ENCODE data around the gene ACER2. TPM values are rescaled to one million over a fixed set of nuclear protein-coding genes. Genes with fewer than 3 reads are reported as not detected.

ACER2 gene
- polyA plus RNA-seq, 1 donor (not counting 4 experiments of a cell fraction or from before 2014, with no cell fraction given): 4.2 TPM

DNA sequence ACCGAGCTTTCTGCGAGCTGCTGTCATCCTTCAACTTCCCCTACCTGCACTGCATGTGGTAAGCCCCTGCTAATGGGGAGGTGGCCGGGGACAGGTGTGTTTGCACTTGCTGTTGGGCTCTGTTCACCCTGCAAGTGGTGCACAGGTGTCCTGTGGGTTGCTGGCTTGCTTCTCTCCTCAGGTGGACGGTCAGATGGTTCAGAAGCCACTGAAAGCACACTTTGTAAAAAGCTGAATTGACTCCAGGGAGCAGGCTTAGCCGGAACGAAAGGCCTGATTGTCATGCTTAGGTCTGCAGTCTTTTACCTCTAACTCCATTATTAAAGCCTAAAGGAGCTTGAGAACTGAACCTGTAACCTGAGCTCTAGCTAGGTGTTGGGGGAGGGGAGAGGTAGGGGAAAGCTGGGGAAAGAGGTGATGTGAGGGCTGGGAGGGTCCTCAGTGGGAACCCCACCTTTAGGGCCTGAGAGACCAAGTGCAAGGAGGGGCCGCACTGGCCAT, 37.6 kb downstream of the ACER2 start:
- no peak for FAIRE-seq
- dilution Hi-C loops (cut with MboI; ENCODE audit: extremely low pct_ligation_motif_present, low sequenced_read_pairs): no loop called here
- no peaks in the 10 kb centered on the region for H4K20me1 ChIP-seq (ENCODE audit: control insufficient read depth, extremely low read depth, insufficient read depth, low read length)
- no peak overlapping the region for H3K9ac ChIP-seq (ENCODE audit: control insufficient read depth, extremely low read depth, insufficient read depth, low read length)
- no peaks in the 10 kb centered on the region for H3K36me3 ChIP-seq (ENCODE audit: control insufficient read depth in 2 of 2, extremely low read depth in 1 of 2, insufficient read depth in 2 of 2, low read length in 2 of 2)
- H3K79me2 ChIP-seq (ENCODE audit: control insufficient read depth, insufficient read depth, low read length): no peaks in the 10 kb centered on the region
- H3K4me3 ChIP-seq (ENCODE audit: control insufficient read depth in 2 of 3, extremely low read depth in 1 of 3, insufficient read depth in 2 of 3, low read depth in 1 of 3, low read length in 3 of 3): no peak overlapping the region
- H3K9me3 ChIP-seq (ENCODE audit: control insufficient read depth, low read depth, low read length): no peaks in the 10 kb centered on the region
- no peaks in the 10 kb centered on the region for H3K27me3 ChIP-seq (ENCODE audit: control insufficient read depth, extremely low read depth, insufficient read depth, low read length)
- no peak for DNase-seq (ENCODE audit: low read depth, low spot score)
- no peaks in the 10 kb centered on the region for H3K4me1 ChIP-seq (ENCODE audit: control insufficient read depth, extremely low read depth, insufficient read depth, low read length)
- TF ChIP-seq CTCF (optimal IDR thresholded peaks at IDR 0.05 in 1 of 3, IDR thresholded peaks at IDR 0.05 in 1 of 3, conservative IDR thresholded peaks at IDR 0.05 in 1 of 3; ENCODE audit: extremely low read depth in 1 of 3, insufficient read depth in 2 of 3, low read length in 3 of 3) (no peak), EZH2 (IDR thresholded peaks at IDR 0.05; ENCODE audit: low read length) (no peak)
- no peak overlapping the region for H3K27ac ChIP-seq (ENCODE audit: control insufficient read depth, insufficient read depth, low read length)
- H3K9me1 ChIP-seq (ENCODE audit: control insufficient read depth, extremely low read depth, insufficient read depth, low read length): no peaks in the 10 kb centered on the region
- no peak overlapping the region for H2AFZ ChIP-seq (ENCODE audit: control insufficient read depth, low read length)
- H3K4me2 ChIP-seq (ENCODE audit: control insufficient read depth, extremely low read depth, insufficient read depth, low read depth, low read length): no peak overlapping the region

- Histone ChIP-seq H3K4me1 (ENCODE audit: control insufficient read depth, extremely low read depth, insufficient read depth, low read length) (no peaks in the 10 kb centered on the region), H3K36me3 (ENCODE audit: control insufficient read depth in 2 of 2, extremely low read depth in 1 of 2, insufficient read depth in 2 of 2, low read length in 2 of 2) (no peaks in the 10 kb centered on the region), H3K27me3 (ENCODE audit: control insufficient read depth, extremely low read depth, insufficient read depth, low read length) (no peaks in the 10 kb centered on the region), H3K27ac (ENCODE audit: control insufficient read depth, insufficient read depth, low read length) (no peak overlapping the region), H3K79me2 (ENCODE audit: control insufficient read depth, insufficient read depth, low read length) (no peaks in the 10 kb centered on the region), H3K9me3 (ENCODE audit: control insufficient read depth, low read depth, low read length) (no peaks in the 10 kb centered on the region), H4K20me1 (ENCODE audit: control insufficient read depth, extremely low read depth, insufficient read depth, low read length) (no peaks in the 10 kb centered on the region), H3K4me3 (ENCODE audit: control insufficient read depth in 2 of 3, extremely low read depth in 1 of 3, insufficient read depth in 2 of 3, low read depth in 1 of 3, low read length in 3 of 3) (no peak overlapping the region), H3K9me1 (ENCODE audit: control insufficient read depth, extremely low read depth, insufficient read depth, low read length) (no peaks in the 10 kb centered on the region), H3K9ac (ENCODE audit: control insufficient read depth, extremely low read depth, insufficient read depth, low read length) (no peak overlapping the region), H2AFZ (ENCODE audit: control insufficient read depth, low read length) (no peak overlapping the region), H3K4me2 (ENCODE audit: control insufficient read depth, extremely low read depth, insufficient read depth, low read depth, low read length) (no peak overlapping the region)
- no peak for TF ChIP-seq CTCF (optimal IDR thresholded peaks at IDR 0.05 in 1 of 3, IDR thresholded peaks at IDR 0.05 in 1 of 3, conservative IDR thresholded peaks at IDR 0.05 in 1 of 3; ENCODE audit: extremely low read depth in 1 of 3, insufficient read depth in 2 of 3, low read length in 3 of 3)
- TF ChIP-seq EZH2 (IDR thresholded peaks at IDR 0.05; ENCODE audit: low read length): no peak
- DNase-seq (ENCODE audit: low read depth, low spot score) (no peak), FAIRE-seq (no peak)
- dilution Hi-C loops (cut with MboI; ENCODE audit: extremely low pct_ligation_motif_present, low sequenced_read_pairs): loop anchor here (10.0 kb wide), 1 partner anchor 77 kb away; no protein-coding TSS in a partner anchor
These were observed 42.7 kb downstream of the ACER2 start for GRCh38 chr9:19451240-19452087.

Measured in keratinocyte (primary cell).